Right atrium auricular region (tissue), 2 donors: ENCODE data around the gene SLC23A3. TPM values are rescaled to one million over a fixed set of nuclear protein-coding genes. Genes with fewer than 3 reads are reported as not detected.

Experiments used
- DNase-seq: peaks from one replicate; pipeline ENCODE4 v3.0.0-alpha.2; 2019; ENCODE audit warnings: low spot score
- H3K27ac ChIP-seq, 2 donors: fragments of 200-600 bp; sonication (generic); 1 replicate in 1 of 2; 2 replicates in 1 of 2; pipeline ENCODE4 v1.5.1; 2016 to 2019
- H3K27me3 ChIP-seq, 2 donors: fragments of 200-600 bp; sonication (generic); one replicate each; pipeline versions ENCODE4 v1.5.1 to v1.6.0; 2017 to 2019
- H3K36me3 ChIP-seq: fragments of 200-600 bp; sonication (generic); one replicate; pipeline ENCODE4 v1.5.1; 2016
- H3K4me1 ChIP-seq, 2 donors: fragments of 200-600 bp; sonication (generic); one replicate each; pipeline versions ENCODE4 v1.5.1 to v1.6.0; 2017 to 2019
- H3K4me3 ChIP-seq, 2 donors: fragments of 200-600 bp; sonication (generic); 1 replicate in 1 of 2; 2 replicates in 1 of 2; pipeline ENCODE4 v1.5.1; 2017 to 2019; ENCODE audit warnings: mild to moderate bottlenecking in 1 of 2, moderate library complexity in 1 of 2
- H3K9me3 ChIP-seq, 2 donors: fragments of 200-600 bp; sonication (generic); one replicate each; pipeline ENCODE4 v1.5.1; 2019
- CTCF ChIP-seq, 2 donors: fragments of 200-600 bp; sonication (generic); IDR thresholded peaks; one replicate each; pipeline ENCODE4 v1.5.1; 2019; ENCODE audit warnings: antibody characterized with exemption in 2 of 2
- total RNA-seq, 2 donors: library from RNA; depleted of rRNA; stranded (reverse); fragments of >200 nt; gene quantifications; one replicate each; pipeline ENCODE4 v1.1.0, GENCODE V29; 2016

The SLC23A3 gene
- total RNA-seq, 2 donors from 2014 or later, result 0.33 to 0.55 TPM

- no peak for TF ChIP-seq CTCF (IDR thresholded peaks at IDR 0.05)
- H3K27ac ChIP-seq, result no peak overlapping the region
- no peak overlapping the region for H3K4me3 ChIP-seq
- no peak for DNase-seq
- no peaks in the 10 kb centered on the region for H3K9me3 ChIP-seq
- no peaks in the 10 kb centered on the region for H3K4me1 ChIP-seq
- no peaks in the 10 kb centered on the region for H3K36me3 ChIP-seq
- no peaks in the 10 kb centered on the region for H3K27me3 ChIP-seq
These were observed 35.9 kb downstream of the SLC23A3 start for GRCh38 chr2:219133976-219134375.

GRCh38 chr2:219131744-219132143, 38.1 kb downstream of the SLC23A3 start:
- Histone ChIP-seq H3K4me3 (no peak overlapping the region), H3K27ac (no peak overlapping the region), H3K4me1 (peaks cover 0 to 21% of the 10 kb centered on the region in 2 donors), H3K9me3 (no peaks in the 10 kb centered on the region), H3K27me3 (no peaks in the 10 kb centered on the region), H3K36me3 (no peaks in the 10 kb centered on the region)
- no peak for TF ChIP-seq CTCF (IDR thresholded peaks at IDR 0.05)
- DNase-seq, result no peak

- H3K27ac ChIP-seq, result no peak overlapping the region
- no peak for DNase-seq
- no peak for TF ChIP-seq CTCF (IDR thresholded peaks at IDR 0.05)
These were observed 38.5 kb downstream of the SLC23A3 start for GRCh38 chr2:219131327-219131726.

GRCh38 chr2:219129589-219129988, 40.2 kb downstream of the SLC23A3 start:
- peaks cover 0 to 33% of the 10 kb centered on the region in 2 donors for H3K4me1 ChIP-seq
- no peak overlapping the region for H3K27ac ChIP-seq
- no peak for TF ChIP-seq CTCF (IDR thresholded peaks at IDR 0.05)
- DNase-seq, result no peak
- H3K36me3 ChIP-seq, result no peaks in the 10 kb centered on the region
- no peaks in the 10 kb centered on the region for H3K27me3 ChIP-seq
- H3K4me3 ChIP-seq, result no peak overlapping the region
- H3K9me3 ChIP-seq, result no peaks in the 10 kb centered on the region

More at GRCh38 chr2:219131327-219131726, 38.5 kb downstream of the SLC23A3 start:
- Histone ChIP-seq H3K27me3 (no peaks in the 10 kb centered on the region), H3K4me3 (no peak overlapping the region), H3K4me1 (peaks cover 0 to 25% of the 10 kb centered on the region in 2 donors), H3K9me3 (no peaks in the 10 kb centered on the region), H3K36me3 (no peaks in the 10 kb centered on the region)

- Histone ChIP-seq H3K4me1 (peaks cover 0 to 36% of the 10 kb centered on the region in 2 donors), H3K9me3 (no peaks in the 10 kb centered on the region), H3K36me3 (no peaks in the 10 kb centered on the region), H3K4me3 (no peak overlapping the region), H3K27me3 (no peaks in the 10 kb centered on the region), H3K27ac (no peak overlapping the region)
- TF ChIP-seq CTCF (IDR thresholded peaks at IDR 0.05), result no peak
- DNase-seq, result no peak
These were observed 41.4 kb downstream of the SLC23A3 start for GRCh38 chr2:219128396-219128795.

- TF ChIP-seq CTCF (IDR thresholded peaks at IDR 0.05), result no peak
- Histone ChIP-seq H3K27me3 (no peaks in the 10 kb centered on the region), H3K27ac (no peak overlapping the region), H3K9me3 (no peaks in the 10 kb centered on the region), H3K4me1 (peaks cover 0 to 36% of the 10 kb centered on the region in 2 donors), H3K36me3 (no peaks in the 10 kb centered on the region), H3K4me3 (no peak overlapping the region)
- DNase-seq, result no peak
These were observed 42.7 kb downstream of the SLC23A3 start for GRCh38 chr2:219127037-219127635.
